ENCODE results near the gene CHCHD6.

CHCHD6 gene

GRCh38 chr3:126946405-126946804, 242.4 kb downstream of the CHCHD6 start:
- no peak for DNase-seq

DNA sequence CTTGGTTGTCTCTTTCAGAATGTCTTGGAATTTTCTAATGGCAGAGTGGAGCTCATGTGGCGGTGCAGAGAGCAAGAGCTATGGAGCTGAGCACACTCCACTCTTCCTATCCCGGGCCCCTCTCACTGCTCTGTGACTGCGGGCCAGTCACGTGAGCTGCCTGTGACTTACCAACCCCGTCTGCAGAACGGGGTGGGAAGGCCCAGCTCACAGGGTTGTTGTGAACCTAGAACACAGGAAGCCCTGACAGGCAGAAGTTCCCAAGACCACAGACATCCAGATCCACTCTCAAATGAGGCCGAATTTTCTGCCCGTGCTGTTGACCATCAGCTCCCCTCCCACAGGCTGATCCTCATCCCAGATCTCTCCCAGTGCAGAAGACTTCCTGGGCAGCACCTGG, 243.4 kb downstream of the CHCHD6 start:
- DNase-seq: no peak

DNA sequence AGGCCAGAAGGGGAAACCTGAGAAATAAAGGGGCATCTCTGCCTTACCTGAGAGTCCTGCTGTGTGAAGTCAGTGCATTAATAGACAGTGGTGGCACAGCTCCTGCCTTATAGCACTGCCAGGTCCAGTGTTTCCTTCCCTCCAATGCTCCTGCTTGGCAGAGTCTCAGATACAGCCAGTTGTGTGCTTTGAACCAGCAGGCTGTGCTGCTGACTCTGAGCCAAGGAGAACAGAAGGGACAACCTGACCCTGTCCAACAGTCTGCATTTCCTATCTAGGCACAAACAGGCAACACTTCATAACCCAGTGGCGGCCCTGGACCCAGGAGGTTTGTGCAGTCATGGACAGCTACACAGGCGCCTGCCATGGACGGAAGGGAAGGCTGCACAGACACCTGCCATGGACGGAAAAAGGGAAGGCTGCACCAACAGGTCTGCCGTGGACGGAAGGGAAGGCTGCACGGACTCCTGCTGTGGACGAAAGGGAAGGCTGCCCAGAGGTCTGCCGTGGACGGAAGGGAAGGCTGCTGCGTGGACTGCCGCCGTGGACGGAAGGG, 245.0 kb downstream of the CHCHD6 start:
- no peak for DNase-seq

GRCh38 chr3:126951561-126951960, 247.5 kb downstream of the CHCHD6 start:
- DNase-seq: no peak

- no peak for DNase-seq
Observed at GRCh38 chr3:126952261-126952982, 248.4 kb downstream of the CHCHD6 start.

DNA sequence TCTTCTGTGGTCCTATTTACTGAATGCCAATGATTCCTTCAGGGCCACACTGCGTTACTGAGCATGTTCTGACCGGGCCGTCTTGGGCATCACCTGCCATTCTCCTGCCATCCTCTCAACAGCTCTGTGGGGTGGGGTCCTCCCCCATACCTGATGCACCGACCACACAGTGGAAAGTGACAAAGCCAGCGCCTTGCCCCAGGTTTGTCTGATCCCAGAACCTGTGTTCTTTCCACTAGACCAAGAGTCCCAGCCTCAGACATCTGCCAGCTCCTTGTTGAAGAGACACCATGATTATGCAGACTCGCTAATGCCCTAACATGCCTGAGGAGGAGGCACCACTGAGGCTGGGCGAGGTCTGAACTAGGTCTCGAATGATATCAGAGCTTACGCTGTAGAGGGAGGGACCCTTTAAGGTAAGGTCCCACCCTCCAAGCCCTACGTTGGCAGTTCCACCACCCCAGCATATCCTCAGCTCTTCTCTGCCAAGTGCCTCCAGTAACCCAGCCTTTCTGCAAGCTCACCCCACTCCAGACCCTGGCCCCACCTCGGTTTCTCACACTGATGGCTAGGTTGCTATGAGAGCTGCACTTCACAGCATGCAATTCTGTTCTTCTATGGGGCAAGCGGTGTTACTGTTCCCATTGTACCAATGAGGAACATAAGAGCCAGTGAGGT, 249.1 kb downstream of the CHCHD6 start:
- DNase-seq: no peak

DNA sequence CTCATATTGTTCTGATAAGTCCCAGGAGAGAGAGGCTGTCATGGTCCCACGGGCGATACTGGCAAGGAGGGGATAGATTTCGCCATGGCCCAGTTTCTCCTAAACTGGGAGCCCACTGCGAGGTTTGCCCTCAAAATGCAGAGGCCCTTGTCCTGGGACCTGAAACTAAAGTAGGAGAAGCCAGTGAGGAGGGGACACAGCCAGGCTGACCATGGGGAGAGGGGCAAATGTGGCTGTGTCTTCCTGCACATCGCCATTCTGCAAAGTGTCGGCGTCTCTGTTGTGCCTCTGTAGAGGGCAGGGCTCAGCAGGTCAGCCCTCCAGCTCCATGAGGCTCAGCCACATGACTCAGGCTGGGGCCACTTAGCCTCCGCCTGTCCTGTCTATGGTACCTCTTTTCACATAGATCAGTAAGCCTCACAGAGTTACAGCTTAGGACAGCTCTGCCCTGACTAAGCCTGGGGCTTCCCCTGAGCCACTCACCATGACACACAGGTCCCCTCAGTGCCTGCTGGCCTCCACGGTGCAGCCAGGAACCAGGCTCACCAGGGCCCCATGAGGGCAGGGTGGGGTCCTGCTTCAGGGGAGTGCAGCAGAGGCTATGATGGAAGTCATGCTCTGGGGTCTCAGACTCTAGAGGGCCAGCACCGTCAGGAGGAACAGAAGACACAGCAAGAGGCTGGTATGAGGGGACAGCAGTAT, 250.3 kb downstream of the CHCHD6 start:
- DNase-seq: peak; percentile 21 to 84

- no peak for DNase-seq
Observed at GRCh38 chr3:126955004-126955790, 251.2 kb downstream of the CHCHD6 start.

DNA sequence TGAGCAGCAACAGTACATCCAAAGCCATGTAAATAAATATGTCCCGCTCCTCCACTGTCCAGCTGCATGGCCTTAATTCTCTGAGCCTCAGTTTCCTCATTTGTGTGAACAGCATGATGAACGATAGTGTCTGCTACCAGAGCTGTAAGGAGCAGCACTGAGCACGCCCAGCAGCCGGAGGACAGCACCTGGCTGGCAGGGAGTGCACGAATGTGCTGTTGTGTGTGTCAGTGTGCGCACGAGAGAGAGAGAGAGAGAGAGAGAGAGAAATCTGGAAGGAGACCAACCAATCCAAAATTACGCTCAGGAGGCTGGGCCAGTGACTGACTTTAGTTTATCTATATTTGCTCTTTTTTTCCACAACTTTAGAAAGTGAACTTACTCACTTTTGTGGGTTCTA, 252.3 kb downstream of the CHCHD6 start:
- DNase-seq: no peak

DNA sequence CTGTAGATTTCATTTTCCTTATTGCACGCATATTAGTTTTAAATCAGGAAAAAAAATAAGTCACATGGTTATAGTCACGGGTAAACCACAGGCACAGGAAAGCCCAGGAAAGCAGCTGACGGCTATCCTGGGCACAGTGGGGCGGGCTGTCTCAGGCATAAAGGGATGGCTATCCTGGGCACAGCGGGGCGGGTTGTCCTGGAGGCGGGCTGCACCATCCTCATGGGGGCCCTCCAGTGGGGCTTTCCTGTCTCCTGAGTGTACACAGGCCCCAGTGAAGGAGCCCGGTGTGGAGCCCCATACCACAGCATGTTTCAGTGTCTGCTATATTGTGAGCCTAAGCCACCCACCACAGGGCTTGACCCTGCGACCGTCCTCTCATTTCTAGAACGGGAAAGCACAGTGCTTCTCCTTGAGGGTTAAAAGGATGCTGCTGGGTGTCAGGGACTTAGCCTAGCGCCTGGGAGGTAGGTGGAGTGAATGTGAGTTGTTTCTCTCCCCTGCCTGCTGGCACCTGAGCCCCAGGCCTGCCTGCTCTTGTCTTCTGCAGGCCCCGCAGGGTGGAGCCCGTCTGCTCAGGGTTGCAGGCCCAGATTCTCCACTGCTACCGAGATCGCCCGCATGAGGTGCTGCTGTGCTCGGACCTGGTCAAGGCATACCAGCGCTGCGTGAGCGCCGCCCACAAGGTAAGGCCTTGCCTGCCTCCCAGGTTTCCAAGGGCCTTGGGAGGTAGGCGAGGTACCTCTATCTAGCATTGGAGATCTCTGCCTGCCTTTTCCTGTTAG, 253.0 kb downstream of the CHCHD6 start:
- peak; percentile 20 to 78 for DNase-seq

GRCh38 chr3:126957776-126958637, 254.0 kb downstream of the CHCHD6 start:
- no peak for DNase-seq

GRCh38 chr3:126958638-126959085, 254.6 kb downstream of the CHCHD6 start:
- no peak for DNase-seq

DNA sequence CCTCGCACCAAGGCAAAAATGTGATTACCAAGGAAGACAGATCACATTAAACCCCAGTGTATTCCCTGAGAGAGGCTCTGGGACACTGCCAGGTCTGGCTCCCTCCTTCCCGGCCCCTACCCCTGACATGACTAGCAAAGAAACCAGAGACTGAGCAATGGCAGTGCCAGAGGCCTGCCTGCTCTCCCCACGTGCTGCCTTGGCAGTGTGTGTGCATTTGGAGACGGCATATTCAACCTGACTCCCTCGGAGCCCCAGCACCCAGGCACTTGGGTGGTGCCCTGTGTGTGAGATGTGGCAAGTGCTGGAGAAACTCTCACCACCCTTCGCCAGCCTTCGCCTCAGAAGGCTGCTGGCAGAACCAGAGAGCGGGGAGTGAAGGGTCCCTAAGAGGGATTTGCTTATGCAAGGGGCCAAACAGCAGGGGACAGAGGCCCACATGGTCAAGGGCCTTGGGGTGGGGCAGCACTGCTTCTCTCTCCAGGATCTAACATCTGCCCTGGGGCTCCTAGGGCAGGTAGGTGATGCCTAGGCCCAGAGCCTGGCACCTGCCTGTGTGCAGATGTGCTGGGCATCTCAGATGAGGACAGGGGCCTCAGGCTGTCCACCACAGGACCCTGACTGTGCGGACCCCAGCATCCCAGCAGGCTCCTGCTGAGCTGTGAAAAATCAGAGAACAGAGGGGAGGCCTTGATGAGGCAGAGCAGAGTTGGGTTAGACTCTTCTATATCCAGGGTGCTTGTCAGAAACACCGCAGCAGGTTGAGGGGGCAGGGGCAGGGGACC, 255.3 kb downstream of the CHCHD6 start:
- no peak for DNase-seq

- no peak for DNase-seq
Observed at GRCh38 chr3:126959921-126960603, 256.0 kb downstream of the CHCHD6 start.

- no peak for DNase-seq
Observed at GRCh38 chr3:126960604-126960995, 256.6 kb downstream of the CHCHD6 start.

DNA sequence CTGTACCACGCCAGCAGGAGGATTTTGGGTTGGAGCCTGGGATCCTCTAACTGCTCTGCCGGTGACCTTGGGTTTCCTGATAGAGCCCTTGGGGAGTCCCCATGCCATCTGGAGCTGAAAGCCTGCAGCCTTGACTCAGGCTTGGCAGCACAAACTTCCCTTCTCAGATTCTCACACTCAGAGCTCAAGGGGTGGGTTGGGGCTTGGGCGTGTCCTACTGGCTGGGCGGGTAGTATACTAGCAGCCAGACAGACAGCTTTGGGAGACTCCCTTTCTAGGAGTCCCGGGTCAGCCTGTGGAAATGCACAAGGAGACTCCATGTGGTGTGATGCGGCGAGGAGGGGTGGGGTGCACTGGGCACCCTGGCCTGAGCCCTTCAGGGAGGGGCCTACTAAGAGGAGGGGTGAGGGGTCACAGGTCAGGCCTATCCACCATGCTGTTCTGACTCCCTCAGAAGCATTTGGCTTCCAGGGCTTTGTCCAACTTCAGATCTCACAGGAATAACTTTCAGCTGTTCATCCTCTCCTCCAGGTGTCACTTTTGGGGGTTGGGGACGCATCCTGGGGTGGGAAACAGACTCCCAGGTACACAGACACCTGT, 257.3 kb downstream of the CHCHD6 start:
- peak; percentile 65 to 89 for DNase-seq

DNA sequence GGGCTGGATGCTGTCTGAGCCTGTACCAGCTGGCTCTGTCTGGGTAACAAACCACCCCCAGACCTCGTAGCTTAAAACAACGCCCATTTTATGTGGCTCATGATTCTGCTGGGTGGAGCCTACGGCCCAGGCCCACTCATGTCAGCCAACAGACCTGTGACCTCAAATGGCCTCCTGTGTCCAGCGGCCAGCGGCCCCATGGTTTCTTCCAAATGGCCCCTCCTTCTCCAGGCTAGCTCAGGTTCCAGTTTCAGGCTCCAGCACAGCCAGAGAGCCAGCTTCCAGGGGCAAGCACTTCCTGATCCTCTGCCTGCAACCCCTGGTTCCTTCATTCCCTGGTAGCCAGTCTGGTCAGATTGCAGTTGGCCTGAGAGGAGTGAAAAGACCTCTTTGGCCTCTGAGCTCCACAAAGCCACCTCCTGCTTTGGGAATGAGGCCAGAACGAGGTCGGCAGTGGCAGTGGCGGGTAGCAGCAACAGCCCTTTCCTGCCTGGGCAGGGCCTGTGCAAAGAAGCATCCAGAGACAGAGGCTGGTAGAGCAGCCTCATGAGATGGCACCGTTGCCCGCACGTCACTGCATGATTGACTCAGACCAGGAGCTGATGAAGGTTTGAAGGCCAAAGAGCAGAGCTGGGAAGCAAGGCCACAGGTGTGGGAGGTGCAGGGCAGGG, 257.9 kb downstream of the CHCHD6 start:
- DNase-seq: peak in 1 of 2 donors; percentile 40

DNA sequence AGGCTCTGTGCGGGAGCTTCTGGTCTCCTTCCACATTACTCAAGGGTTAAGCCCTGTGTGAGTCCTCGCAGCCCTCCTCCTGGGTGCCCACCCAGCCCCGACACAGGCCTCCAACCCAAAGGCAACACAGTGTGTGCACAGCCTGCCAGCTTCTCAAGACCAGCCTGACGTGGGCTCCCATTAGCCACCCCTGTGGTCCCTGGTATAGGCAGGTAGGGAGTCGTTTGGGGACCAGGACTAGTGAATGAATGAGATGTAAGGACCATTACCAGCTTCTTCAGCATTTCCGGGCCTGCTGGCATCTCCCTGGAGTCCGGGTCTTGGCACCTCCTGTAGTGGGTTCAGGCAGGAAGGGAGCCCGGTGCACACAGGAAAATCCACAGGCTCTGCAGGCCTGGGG, 258.7 kb downstream of the CHCHD6 start:
- DNase-seq: no peak

Data from inflammatory macrophage treated with lipopolysaccharide for 1 hour (primary cell).